ENCODE data around the gene EXOC3L4.

The EXOC3L4 gene

GRCh38 chr14:103065861-103066260 is 28.7 kb upstream of the EXOC3L4 start:
- no peak for TF ChIP-seq ZNF565 (CRISPR knock-in tag; conservative IDR thresholded peaks at IDR 0.05; ENCODE audit: low read depth)
- no peak for TF ChIP-seq POU6F1 (CRISPR knock-in tag; IDR thresholded peaks at IDR 0.05; ENCODE audit: borderline replicate concordance, low read depth)
- no peak for TF ChIP-seq TOX (CRISPR knock-in tag; IDR thresholded peaks at IDR 0.05; ENCODE audit: borderline replicate concordance)
- no peak for TF ChIP-seq TCF4 (CRISPR knock-in tag; IDR thresholded peaks at IDR 0.05; ENCODE audit: borderline replicate concordance)
- no peak for TF ChIP-seq ZFP30 (CRISPR knock-in tag; IDR thresholded peaks at IDR 0.05)
- no peak for TF ChIP-seq BACH2 (CRISPR knock-in tag; IDR thresholded peaks at IDR 0.05; ENCODE audit: borderline replicate concordance)
- TF ChIP-seq PATZ1 (CRISPR knock-in tag; IDR thresholded peaks at IDR 0.05; ENCODE audit: borderline replicate concordance): no peak
- TF ChIP-seq CREB5 (CRISPR knock-in tag; IDR thresholded peaks at IDR 0.05; ENCODE audit: low read depth): no peak
- no peak for TF ChIP-seq ARNTL (CRISPR knock-in tag; IDR thresholded peaks at IDR 0.05; ENCODE audit: borderline replicate concordance, low read depth)
- no peak for TF ChIP-seq SNAI2 (CRISPR knock-in tag; IDR thresholded peaks at IDR 0.05)
- no peak for TF ChIP-seq ISL1 (CRISPR knock-in tag; IDR thresholded peaks at IDR 0.05)
- ATAC-seq: no peak

GRCh38 chr14:103066399-103066798 is 28.1 kb upstream of the EXOC3L4 start:
- no peak for ATAC-seq
- TF ChIP-seq ZNF565 (CRISPR knock-in tag; conservative IDR thresholded peaks at IDR 0.05; ENCODE audit: low read depth): no peak
- no peak for TF ChIP-seq ZNF8 (CRISPR knock-in tag; IDR thresholded peaks at IDR 0.05)
- no peak for TF ChIP-seq SNAI2 (CRISPR knock-in tag; IDR thresholded peaks at IDR 0.05)
- no peak for TF ChIP-seq ZFP30 (CRISPR knock-in tag; IDR thresholded peaks at IDR 0.05)
- TF ChIP-seq TOX (CRISPR knock-in tag; IDR thresholded peaks at IDR 0.05; ENCODE audit: borderline replicate concordance): no peak

GRCh38 chr14:103067231-103067954 is 27.1 kb upstream of the EXOC3L4 start:
- ATAC-seq: no peak
- TF ChIP-seq ZFP3 (CRISPR knock-in tag; IDR thresholded peaks at IDR 0.05) (no peak), OSR1 (CRISPR knock-in tag; IDR thresholded peaks at IDR 0.05) (no peak), ZNF565 (CRISPR knock-in tag; conservative IDR thresholded peaks at IDR 0.05; ENCODE audit: low read depth) (no peak), CSDC2 (CRISPR knock-in tag; IDR thresholded peaks at IDR 0.05) (no peak), POU6F1 (CRISPR knock-in tag; IDR thresholded peaks at IDR 0.05; ENCODE audit: borderline replicate concordance, low read depth) (no peak), ESRRG (CRISPR knock-in tag; IDR thresholded peaks at IDR 0.05) (no peak), BACH2 (CRISPR knock-in tag; IDR thresholded peaks at IDR 0.05; ENCODE audit: borderline replicate concordance) (no peak), ZNF70 (CRISPR knock-in tag; IDR thresholded peaks at IDR 0.05) (no peak), PATZ1 (CRISPR knock-in tag; IDR thresholded peaks at IDR 0.05; ENCODE audit: borderline replicate concordance) (no peak), TCF4 (CRISPR knock-in tag; IDR thresholded peaks at IDR 0.05; ENCODE audit: borderline replicate concordance) (no peak), TOX (CRISPR knock-in tag; IDR thresholded peaks at IDR 0.05; ENCODE audit: borderline replicate concordance) (no peak), CSRNP3 (CRISPR knock-in tag; IDR thresholded peaks at IDR 0.05) (no peak), GLIS3 (CRISPR knock-in tag; IDR thresholded peaks at IDR 0.05) (no peak), RARB (CRISPR knock-in tag; IDR thresholded peaks at IDR 0.05) (no peak), SNAI2 (CRISPR knock-in tag; IDR thresholded peaks at IDR 0.05) (no peak), TSHZ2 (CRISPR knock-in tag; IDR thresholded peaks at IDR 0.05) (no peak), ISL1 (CRISPR knock-in tag; IDR thresholded peaks at IDR 0.05) (no peak), PPARA (CRISPR knock-in tag; IDR thresholded peaks at IDR 0.05; ENCODE audit: borderline replicate concordance) (no peak)
